ENCODE results near the gene TUBG1. TPM values are rescaled to one million over a fixed set of nuclear protein-coding genes. Genes with fewer than 3 reads are reported as not detected.

The TUBG1 gene
- 45.7 and 74.9 TPM in 2 replicates for total RNA-seq (ENCODE audit: low replicate concordance)

DNA sequence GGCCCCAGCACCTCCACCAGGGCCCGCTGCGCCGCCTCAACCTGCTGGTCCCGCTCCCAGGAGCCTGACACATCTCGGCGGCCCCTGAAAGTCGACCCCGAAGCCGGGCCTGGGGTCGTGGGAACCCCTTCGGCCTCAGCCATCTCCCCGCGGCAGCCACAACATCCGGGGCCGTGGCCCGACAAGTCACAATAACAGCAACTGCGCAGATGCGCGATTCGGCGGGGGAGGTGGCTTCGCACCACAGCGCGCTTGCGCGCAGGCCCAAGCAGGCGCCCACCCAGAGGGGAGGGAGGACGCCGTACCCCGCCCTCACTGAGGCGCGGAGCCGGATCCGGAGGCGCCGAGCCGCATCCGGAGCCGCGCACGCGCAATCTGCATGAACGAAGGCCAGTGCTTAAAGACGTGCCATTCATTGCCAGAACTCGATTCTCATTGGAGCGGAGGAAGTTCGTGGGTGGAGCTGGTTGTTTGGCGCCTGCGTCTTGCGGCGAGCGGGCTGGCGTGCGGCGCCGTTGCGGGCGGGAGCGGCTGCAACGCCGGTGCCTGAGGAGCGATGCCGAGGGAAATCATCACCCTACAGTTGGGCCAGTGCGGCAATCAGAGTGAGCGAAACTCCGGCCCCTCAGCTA, at the start of gene TUBG1, which contains the start of gene RETREG3:
TSS of gene TUBG1 (plus strand) at position 502 of the 632 bp plus-strand sequence. CDS start at position 557, 55 bp downstream.
TSS of gene RETREG3 (minus strand) at position 193 of the 632 bp plus-strand sequence. CDS start at position 143, 50 bp downstream.
- Histone ChIP-seq H3K27ac (peak within 1 kb of the TSS; percentile 24), H3K4me1 (peaks cover 14% of the 10 kb centered on the region), H3K79me2 (ENCODE audit: low read depth) (peaks cover 65% of the 10 kb centered on the region), H3K36me3 (no peaks in the 10 kb centered on the region), H3K9ac (peak within 1 kb of the TSS; percentile 88), H3K9me3 (ENCODE audit: low read depth) (no peaks in the 10 kb centered on the region), H4K20me1 (ENCODE audit: low read depth) (peaks cover 39% of the 10 kb centered on the region), H2AFZ (replicated peaks) (peak within 1 kb of the TSS; percentile 45), H3F3A (ENCODE audit: low read depth) (peaks cover 10% of the 10 kb centered on the region), H3K27me3 (no peaks in the 10 kb centered on the region), H3K4me2 (peak within 1 kb of the TSS; percentile 93), H3K4me3 (peak within 1 kb of the TSS; percentile 84)
- H3K9me3 Mint-ChIP-seq, result no peaks in the 10 kb centered on the region
- H3K4me1 Mint-ChIP-seq, result peaks cover 20% of the 10 kb centered on the region
- peaks cover 16% of the 10 kb centered on the region for H3K36me3 Mint-ChIP-seq
- TF ChIP-seq EZH2phosphoT487 (IDR thresholded peaks at IDR 0.05) (no peak), EZH2 (IDR thresholded peaks at IDR 0.05) (no peak)
- TF ChIP-seq, protein P1, sequence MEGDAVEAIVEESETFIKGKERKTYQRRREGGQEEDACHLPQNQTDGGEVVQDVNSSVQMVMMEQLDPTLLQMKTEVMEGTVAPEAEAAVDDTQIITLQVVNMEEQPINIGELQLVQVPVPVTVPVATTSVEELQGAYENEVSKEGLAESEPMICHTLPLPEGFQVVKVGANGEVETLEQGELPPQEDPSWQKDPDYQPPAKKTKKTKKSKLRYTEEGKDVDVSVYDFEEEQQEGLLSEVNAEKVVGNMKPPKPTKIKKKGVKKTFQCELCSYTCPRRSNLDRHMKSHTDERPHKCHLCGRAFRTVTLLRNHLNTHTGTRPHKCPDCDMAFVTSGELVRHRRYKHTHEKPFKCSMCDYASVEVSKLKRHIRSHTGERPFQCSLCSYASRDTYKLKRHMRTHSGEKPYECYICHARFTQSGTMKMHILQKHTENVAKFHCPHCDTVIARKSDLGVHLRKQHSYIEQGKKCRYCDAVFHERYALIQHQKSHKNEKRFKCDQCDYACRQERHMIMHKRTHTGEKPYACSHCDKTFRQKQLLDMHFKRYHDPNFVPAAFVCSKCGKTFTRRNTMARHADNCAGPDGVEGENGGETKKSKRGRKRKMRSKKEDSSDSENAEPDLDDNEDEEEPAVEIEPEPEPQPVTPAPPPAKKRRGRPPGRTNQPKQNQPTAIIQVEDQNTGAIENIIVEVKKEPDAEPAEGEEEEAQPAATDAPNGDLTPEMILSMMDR (IDR thresholded peaks at IDR 0.05), result peak; percentile 46
- H3K27me3 Mint-ChIP-seq (ENCODE audit: insufficient read depth, low read depth), result peaks cover 3% of the 10 kb centered on the region
- peak; percentile 100 for DNase-seq (ENCODE audit: low spot score)
- H3K4me3 Mint-ChIP-seq, result peak within 1 kb of the TSS; percentile 100
- H3K27ac Mint-ChIP-seq, result peak within 1 kb of the TSS; percentile 98

DNA sequence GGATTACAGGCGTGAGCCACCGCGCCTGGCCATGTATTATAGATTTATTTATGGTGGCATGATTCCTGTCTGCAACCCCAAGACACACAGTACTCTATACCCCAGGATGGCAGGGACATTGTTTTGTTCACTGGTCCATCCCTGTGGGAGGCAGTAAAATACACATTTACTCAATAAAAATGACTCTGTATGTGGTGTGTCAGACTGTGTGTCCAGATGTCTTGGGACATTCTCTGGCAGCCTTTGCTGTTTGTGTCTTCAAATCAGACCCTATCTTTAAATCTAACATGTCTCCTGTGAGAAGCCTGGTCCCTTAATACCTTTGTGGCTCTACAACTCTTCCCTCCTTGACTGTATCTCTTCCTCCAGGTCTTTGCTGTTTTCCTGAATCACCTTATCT, 49.2 kb upstream of the TUBG1 start:
- no peaks in the 10 kb centered on the region for H3K9me3 ChIP-seq (ENCODE audit: low read depth)
- peaks cover 20% of the 10 kb centered on the region for H3K79me2 ChIP-seq (ENCODE audit: low read depth)
- peaks cover 23% of the 10 kb centered on the region for H3F3A ChIP-seq (ENCODE audit: low read depth)
- TF ChIP-seq, protein P1 (IDR thresholded peaks at IDR 0.05), result no peak
- TF ChIP-seq EZH2 (IDR thresholded peaks at IDR 0.05) (no peak), EZH2phosphoT487 (IDR thresholded peaks at IDR 0.05) (no peak)
- H3K9me3 Mint-ChIP-seq, result no peaks in the 10 kb centered on the region
- H3K27me3 Mint-ChIP-seq (ENCODE audit: insufficient read depth, low read depth), result peaks cover 3% of the 10 kb centered on the region
- H3K4me1 ChIP-seq, result peaks cover 16% of the 10 kb centered on the region
- H3K4me1 Mint-ChIP-seq, result peaks cover 27% of the 10 kb centered on the region
- H3K36me3 Mint-ChIP-seq, result no peaks in the 10 kb centered on the region
- H3K27me3 ChIP-seq, result no peaks in the 10 kb centered on the region
- no peaks in the 10 kb centered on the region for H3K36me3 ChIP-seq
- H2AFZ ChIP-seq (replicated peaks), result no peak overlapping the region
- H3K4me2 ChIP-seq, result no peak overlapping the region
- H3K4me3 ChIP-seq, result no peak overlapping the region
- DNase-seq (ENCODE audit: low spot score), result no peak
- H3K4me3 Mint-ChIP-seq, result peak overlapping the region; percentile 79
- no peaks in the 10 kb centered on the region for H4K20me1 ChIP-seq (ENCODE audit: low read depth)
- H3K9ac ChIP-seq, result no peak overlapping the region
- H3K27ac ChIP-seq, result no peak overlapping the region
- no peak overlapping the region for H3K27ac Mint-ChIP-seq

DNA sequence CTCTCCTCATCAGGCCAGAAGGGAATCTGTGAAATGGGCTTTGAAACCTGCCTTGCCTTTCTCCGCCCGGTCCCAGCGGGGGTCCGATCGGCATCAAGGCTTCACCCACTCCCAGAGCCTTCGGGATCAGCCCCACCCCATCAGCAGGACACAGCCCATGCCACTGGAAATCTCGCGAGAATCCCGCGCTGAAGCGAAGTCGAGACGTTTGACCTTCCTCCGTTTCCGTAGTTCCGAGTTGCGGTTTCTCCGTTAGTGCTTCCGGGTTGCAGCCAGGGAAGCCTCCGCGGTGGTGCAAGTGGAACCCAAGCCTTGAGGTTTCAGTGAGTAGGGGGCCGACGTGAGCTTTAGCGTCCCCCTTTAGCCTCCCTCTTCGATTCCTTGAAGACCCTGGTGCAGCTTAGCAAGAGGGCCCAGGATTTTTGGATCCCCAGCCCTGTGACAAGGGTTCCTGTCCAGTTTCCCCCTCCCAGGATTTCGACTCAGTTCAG, 47.5 kb upstream of the TUBG1 start, which contains the start of gene COASY:
TSS of gene COASY (plus strand) at position 252 of the 491 bp plus-strand sequence. CDS start 475 bp downstream, outside the sequence.
- peaks cover 24% of the 10 kb centered on the region for H3K4me1 Mint-ChIP-seq
- peak within 1 kb of the TSS; percentile 53 for H2AFZ ChIP-seq (replicated peaks)
- H3K4me2 ChIP-seq, result peak within 1 kb of the TSS; percentile 99
- peaks cover 6% of the 10 kb centered on the region for H3K27me3 Mint-ChIP-seq (ENCODE audit: insufficient read depth, low read depth)
- H3K4me3 Mint-ChIP-seq, result peak within 1 kb of the TSS; percentile 92
- peaks cover 27% of the 10 kb centered on the region for H3F3A ChIP-seq (ENCODE audit: low read depth)
- peak within 1 kb of the TSS; percentile 31 for H3K27ac ChIP-seq
- no peaks in the 10 kb centered on the region for H3K36me3 ChIP-seq
- TF ChIP-seq, protein P1 (IDR thresholded peaks at IDR 0.05), result no peak
- no peak for TF ChIP-seq EZH2phosphoT487 (IDR thresholded peaks at IDR 0.05)
- no peak for TF ChIP-seq EZH2 (IDR thresholded peaks at IDR 0.05)
- H3K9me3 ChIP-seq (ENCODE audit: low read depth), result no peaks in the 10 kb centered on the region
- H3K79me2 ChIP-seq (ENCODE audit: low read depth), result peaks cover 20% of the 10 kb centered on the region
- H3K27ac Mint-ChIP-seq, result peak within 1 kb of the TSS; percentile 94
- DNase-seq (ENCODE audit: low spot score), result peak; percentile 96
- no peaks in the 10 kb centered on the region for H3K27me3 ChIP-seq
- H4K20me1 ChIP-seq (ENCODE audit: low read depth), result no peaks in the 10 kb centered on the region
- H3K9me3 Mint-ChIP-seq, result no peaks in the 10 kb centered on the region
- peak within 1 kb of the TSS; percentile 83 for H3K4me3 ChIP-seq
- peaks cover 12% of the 10 kb centered on the region for H3K4me1 ChIP-seq
- H3K9ac ChIP-seq, result peak within 1 kb of the TSS; percentile 90
- H3K36me3 Mint-ChIP-seq, result no peaks in the 10 kb centered on the region
